ENCODE results near the gene ATP4B.

ATP4B gene

DNA sequence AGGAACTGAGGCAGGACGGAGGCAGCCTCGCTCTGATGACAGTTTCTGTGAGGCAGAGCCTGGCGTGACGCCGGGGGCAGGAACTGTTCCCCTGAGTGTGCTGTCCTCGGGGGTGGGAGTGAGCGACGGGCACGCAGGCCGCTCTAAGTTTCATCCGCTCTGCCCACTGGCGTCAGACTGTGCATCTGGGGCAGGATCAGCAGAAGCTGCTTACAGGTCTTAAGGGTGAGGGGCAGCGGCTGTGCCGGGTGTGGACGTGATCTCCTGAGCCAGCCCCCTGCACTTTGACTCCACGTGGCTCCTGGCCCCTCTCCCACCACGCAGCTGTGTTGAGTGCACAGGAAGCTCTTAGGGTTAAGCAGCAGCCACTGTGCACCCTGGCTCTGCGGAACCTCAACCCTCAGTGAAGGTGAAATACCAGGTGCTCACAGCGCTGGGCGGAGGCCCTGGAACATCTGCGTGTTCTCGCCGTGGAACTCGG is 10.5 kb upstream of the ATP4B start:
- H3K27ac ChIP-seq, result no peak overlapping the region
- peak; percentile 55 for DNase-seq (ENCODE audit: low spot score)
- no peak overlapping the region for H3K4me3 ChIP-seq
- TF ChIP-seq CTCF (IDR thresholded peaks at IDR 0.05), result no peak

GRCh38 chr13:113667771-113668490 is 9.9 kb upstream of the ATP4B start:
- Histone ChIP-seq H3K4me3 (no peak overlapping the region), H3K27ac (no peak overlapping the region)
- no peak for TF ChIP-seq CTCF (IDR thresholded peaks at IDR 0.05)
- peak; percentile 69 for DNase-seq (ENCODE audit: low spot score)

DNA sequence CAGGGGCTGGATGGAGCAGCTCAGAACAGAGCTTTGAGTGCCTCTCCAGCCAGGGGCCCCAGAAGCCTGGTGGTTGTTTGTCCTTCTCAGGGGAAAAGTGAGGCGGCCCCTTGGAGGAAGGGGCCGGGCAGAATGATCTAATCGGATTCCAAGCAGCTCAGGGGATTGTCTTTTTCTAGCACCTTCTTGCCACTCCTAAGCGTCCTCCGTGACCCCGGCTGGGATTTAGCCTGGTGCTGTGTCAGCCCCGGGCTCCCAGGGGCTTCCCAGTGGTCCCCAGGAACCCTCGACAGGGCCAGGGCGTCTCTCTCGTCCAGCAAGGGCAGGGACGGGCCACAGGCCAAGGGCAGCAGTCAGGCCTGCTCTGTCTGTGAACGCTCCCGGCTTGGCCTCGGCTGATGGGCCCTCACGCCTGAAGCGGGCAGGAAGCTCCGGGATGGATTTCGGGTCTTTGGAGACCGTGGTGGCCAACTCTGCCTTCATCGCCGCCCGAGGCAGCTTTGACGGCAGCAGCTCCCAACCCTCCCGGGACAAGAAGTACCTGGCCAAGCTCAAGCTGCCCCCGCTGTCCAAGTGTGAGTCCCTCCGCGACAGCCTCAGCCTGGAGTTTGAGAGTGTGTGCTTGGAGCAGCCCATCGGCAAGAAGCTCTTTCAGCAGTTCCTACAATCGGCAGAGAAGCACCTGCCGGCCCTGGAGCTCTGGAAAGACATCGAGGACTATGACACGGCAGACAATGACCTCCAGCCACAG is 9.1 kb upstream of the ATP4B start, which contains the start of gene GRK1:
TSS of gene GRK1 (plus strand) at position 269 of the 751 bp plus-strand sequence. CDS start at position 437, 168 bp downstream.
- peak; percentile 67 for DNase-seq (ENCODE audit: low spot score)
- no peak for TF ChIP-seq CTCF (IDR thresholded peaks at IDR 0.05)
- no peak within 1 kb of the TSS for H3K4me3 ChIP-seq
- no peak within 1 kb of the TSS for H3K27ac ChIP-seq

DNA sequence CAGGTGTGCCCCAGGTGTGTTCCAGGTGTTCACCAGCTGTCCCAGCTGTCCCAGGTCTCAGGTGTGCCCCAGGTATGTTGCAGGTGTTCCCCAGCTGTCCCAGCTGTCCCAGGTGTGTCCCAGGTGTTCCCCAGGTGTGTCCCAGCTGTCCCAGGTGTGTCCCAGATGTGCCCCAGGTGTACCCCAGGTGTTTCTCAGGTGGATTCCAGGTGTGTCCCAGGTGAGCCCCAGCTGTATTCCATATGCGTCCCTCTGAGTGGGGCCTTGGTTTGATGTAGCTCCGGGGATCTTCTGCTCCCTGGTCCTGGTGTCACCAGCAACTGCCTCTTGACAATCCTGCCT is 8.3 kb upstream of the ATP4B start:
- H3K27ac ChIP-seq, result no peak overlapping the region
- DNase-seq (ENCODE audit: low spot score), result peak; percentile 28

GRCh38 chr13:113665597-113666328 is 7.8 kb upstream of the ATP4B start:
- DNase-seq (ENCODE audit: low spot score), result peak; percentile 31
- Histone ChIP-seq H3K27ac (no peak overlapping the region), H3K4me3 (no peak overlapping the region)
- no peak for TF ChIP-seq CTCF (IDR thresholded peaks at IDR 0.05)

More for the DNA sequence above, 8.3 kb upstream of the ATP4B start:
- no peak for TF ChIP-seq CTCF (IDR thresholded peaks at IDR 0.05)
- H3K4me3 ChIP-seq, result no peak overlapping the region

GRCh38 chr13:113664751-113665596 is 7.0 kb upstream of the ATP4B start:
- DNase-seq (ENCODE audit: low spot score), result peak; percentile 47
- no peak overlapping the region for H3K4me3 ChIP-seq
- H3K27ac ChIP-seq, result no peak overlapping the region
- no peak for TF ChIP-seq CTCF (IDR thresholded peaks at IDR 0.05)

Measured in coronary artery (tissue), 2 donors.